Caco-2 (cell line): Measurements from ENCODE around the gene OR13C3. TPM values are rescaled to one million over a fixed set of nuclear protein-coding genes. Genes with fewer than 3 reads are reported as not detected.

Source experiments
- BruUV-seq: library from RNA; stranded (reverse); fragments of 400-500 nt; replicated peaks from 2 replicates; lab custom pipeline; 2021; lab: Mats Ljungman, UMichigan
- CTCF ChIA-PET: fragments of 300-600 bp; sonication (Branson Sonifier 250); formaldehyde crosslinking; loops from one replicate; lab custom pipeline; 2022; ENCODE audit warnings: antibody characterized with exemption; lab: Charles Lee
- POLR2A ChIA-PET: fragments of 300-600 bp; sonication (Branson Sonifier 250); formaldehyde crosslinking; loops from one replicate; lab custom pipeline; 2022; ENCODE audit warnings: antibody characterized with exemption; lab: Charles Lee
- DNase-seq, 2 experiments: peaks; one replicate each; pipeline versions ENCODE4 v3.0.0 to v3.0.0-alpha.2; 2020 to 2022
- H3K27me3 ChIP-seq: replicated peaks from 2 replicates; pipeline ENCODE4 v1.6.0; 2011; ENCODE audit warnings: low read length; ENCODE audit not compliant: control insufficient read depth, insufficient read depth
- H3K36me3 ChIP-seq: 2 replicates; pipeline ENCODE4 v1.5.1; 2011; ENCODE audit warnings: low read length; ENCODE audit not compliant: control insufficient read depth, insufficient read depth
- H3K4me1 ChIP-seq: fragments of 250-450 bp; sonication (Bioruptor Pico); 2 replicates; pipeline ENCODE4 v1.5.1; 2020; ENCODE audit warnings: mild to moderate bottlenecking
- H3K4me3 ChIP-seq: 2 replicates; pipeline ENCODE4 v1.5.1; 2011; ENCODE audit warnings: low read depth, mild to moderate bottlenecking, control low read depth, low read length
- H3K9me3 ChIP-seq: fragments of 250-450 bp; sonication (Bioruptor Pico); 2 replicates; pipeline ENCODE4 v1.5.1; 2020; ENCODE audit warnings: mild to moderate bottlenecking, moderate library complexity
- H3K27ac Mint-ChIP-seq: one replicate; pipeline ENCODE4 v1.8.0; 2022; ENCODE audit warnings: mixed read lengths; ENCODE audit not compliant: unreplicated experiment
- H3K27me3 Mint-ChIP-seq: one replicate; pipeline ENCODE4 v1.8.0; 2022; ENCODE audit warnings: mixed read lengths; ENCODE audit not compliant: insufficient read depth, unreplicated experiment
- H3K36me3 Mint-ChIP-seq: one replicate; pipeline ENCODE4 v1.8.0; 2022; ENCODE audit warnings: mild to moderate bottlenecking, mixed read lengths; ENCODE audit not compliant: insufficient read depth, unreplicated experiment
- H3K4me1 Mint-ChIP-seq: one replicate; pipeline ENCODE4 v1.8.0; 2022; ENCODE audit warnings: low read depth, mixed read lengths; ENCODE audit not compliant: unreplicated experiment
- H3K4me3 Mint-ChIP-seq: one replicate; pipeline ENCODE4 v1.8.0; 2022; ENCODE audit warnings: mild to moderate bottlenecking, moderate library complexity, mixed read lengths; ENCODE audit not compliant: unreplicated experiment
- H3K9me3 Mint-ChIP-seq: one replicate; pipeline ENCODE4 v1.8.0; 2022; ENCODE audit warnings: mixed read lengths; ENCODE audit not compliant: unreplicated experiment
- CTCF ChIP-seq, 2 experiments: fragments of 200-600 bp in 1 of 2; IDR thresholded peaks; 1 replicate in 1 of 2; 2 replicates in 1 of 2; pipeline versions ENCODE4 v1.5.1 to v1.8.0; 2011 to 2022; ENCODE audit warnings: antibody characterized with exemption in 1 of 2, control low read depth in 1 of 2, inconsistent platforms in 1 of 2, low read depth in 1 of 2, low read length in 1 of 2, mild to moderate bottlenecking in 1 of 2, moderate library complexity in 1 of 2; ENCODE audit not compliant: insufficient read depth in 1 of 2, severe bottlenecking in 1 of 2, unreplicated experiment in 1 of 2
- intact Hi-C: fragments of 100-400 bp; cut with micrococcal nuclease; formaldehyde crosslinking; loops from one replicate; pipeline ENCODE4 v1.10.0; 2022; ENCODE audit not compliant: unreplicated experiment
- total RNA-seq: library from RNA; stranded (reverse); gene quantifications from 2 replicates; pipeline ENCODE4 v1.2.3, GENCODE V29; 2022

The OR13C3 gene
- total RNA-seq, 1 experiment from 2014 or later: not detected

- TF ChIP-seq CTCF (IDR thresholded peaks at IDR 0.05; ENCODE audit: insufficient read depth in 1 of 2, low read depth in 1 of 2, low read length in 1 of 2, severe bottlenecking in 1 of 2, unreplicated experiment in 1 of 2): no peak
- Histone ChIP-seq H3K36me3 (no peaks in the 10 kb centered on the region), H3K4me3 (no peak overlapping the region), H3K27me3 (no peaks in the 10 kb centered on the region), H3K4me1 (no peaks in the 10 kb centered on the region), H3K9me3 (peaks cover 10% of the 10 kb centered on the region; the same call in 1 of the 2 replicates)
- Mint-ChIP-seq H3K36me3 (no peaks in the 10 kb centered on the region), H3K27ac (no peak overlapping the region), H3K4me3 (no peak overlapping the region), H3K4me1 (no peaks in the 10 kb centered on the region), H3K9me3 (peaks cover 19% of the 10 kb centered on the region), H3K27me3 (no peaks in the 10 kb centered on the region)
- no TSS peak for BruUV-seq
- no peak for DNase-seq
- ChIA-PET CTCF (no interaction called here), POLR2A (no interaction called here)
- intact Hi-C loops: no loop called here
Measured at GRCh38 chr9:104575456-104575855, 38.8 kb upstream of the OR13C3 start.

- Mint-ChIP-seq H3K27me3 (no peaks in the 10 kb centered on the region), H3K4me3 (no peak overlapping the region), H3K4me1 (no peaks in the 10 kb centered on the region), H3K9me3 (peaks cover 19% of the 10 kb centered on the region), H3K27ac (no peak overlapping the region), H3K36me3 (no peaks in the 10 kb centered on the region)
- ChIA-PET POLR2A (no interaction called here), CTCF (no interaction called here)
- Histone ChIP-seq H3K9me3 (peaks cover 10% of the 10 kb centered on the region; the same call in 1 of the 2 replicates), H3K27me3 (no peaks in the 10 kb centered on the region), H3K4me1 (no peaks in the 10 kb centered on the region), H3K4me3 (no peak overlapping the region), H3K36me3 (no peaks in the 10 kb centered on the region)
- DNase-seq: no peak
- no TSS peak for BruUV-seq
- intact Hi-C loops: no loop called here
- TF ChIP-seq CTCF (IDR thresholded peaks at IDR 0.05; ENCODE audit: insufficient read depth in 1 of 2, low read depth in 1 of 2, low read length in 1 of 2, severe bottlenecking in 1 of 2, unreplicated experiment in 1 of 2): no peak
Measured at GRCh38 chr9:104572612-104573011, 36.0 kb upstream of the OR13C3 start.

- CTCF ChIA-PET: no interaction called here
- POLR2A ChIA-PET: no interaction called here
Measured at GRCh38 chr9:104568868-104569267, 32.2 kb upstream of the OR13C3 start, which contains the start of gene OR13C8. Gene OR13C8 (plus strand): TSS chr9:104569168. CDS start chr9:104569168, 0 bp downstream.

More at GRCh38 chr9:104568868-104569267, 32.2 kb upstream of the OR13C3 start, which contains the start of gene OR13C8:
- no peak within 1 kb of the TSS for H3K4me3 Mint-ChIP-seq
- no peak within 1 kb of the TSS for H3K27ac Mint-ChIP-seq
- no peaks in the 10 kb centered on the region for H3K36me3 Mint-ChIP-seq
- H3K4me3 ChIP-seq: no peak within 1 kb of the TSS
- no peaks in the 10 kb centered on the region for H3K36me3 ChIP-seq
- no peaks in the 10 kb centered on the region for H3K4me1 Mint-ChIP-seq
- H3K9me3 Mint-ChIP-seq: peaks cover 19% of the 10 kb centered on the region
- peaks cover 10% of the 10 kb centered on the region; the same call in 1 of the 2 replicates for H3K9me3 ChIP-seq
- H3K27me3 Mint-ChIP-seq: no peaks in the 10 kb centered on the region
- no peaks in the 10 kb centered on the region for H3K27me3 ChIP-seq
- intact Hi-C loops: no loop called here
- BruUV-seq: no TSS peak
- no peaks in the 10 kb centered on the region for H3K4me1 ChIP-seq
- DNase-seq: no peak
- TF ChIP-seq CTCF (IDR thresholded peaks at IDR 0.05; ENCODE audit: insufficient read depth in 1 of 2, low read depth in 1 of 2, low read length in 1 of 2, severe bottlenecking in 1 of 2, unreplicated experiment in 1 of 2): no peak
